BJ (cell line): Measurements from ENCODE around the gene DEAF1. TPM values are rescaled to one million over a fixed set of nuclear protein-coding genes. Genes with fewer than 3 reads are reported as not detected.

Experiments
- CTCF ChIA-PET: fragments of 350-600 bp; formaldehyde crosslinking; extraction: SDS; loops from one replicate; lab custom pipeline; 2021; ENCODE audit warnings: antibody characterized with exemption, inconsistent platforms; lab: Yijun Ruan, JAX
- POLR2A ChIA-PET: fragments of 300-600 bp; sonication (Branson Sonifier 250); formaldehyde crosslinking; extraction: SDS; loops from one replicate; lab custom pipeline; 2021; ENCODE audit warnings: antibody characterized with exemption; lab: Charles Lee
- DNase-seq: peaks from one replicate; pipeline ENCODE4 v3.0.0-alpha.2; 2011; ENCODE audit warnings: low read depth
- H3K27me3 ChIP-seq: 2 replicates; pipeline ENCODE4 v1.6.0; 2011; ENCODE audit warnings: low read length; ENCODE audit not compliant: control insufficient read depth, insufficient read depth
- H3K36me3 ChIP-seq: 2 replicates; pipeline ENCODE4 v1.5.1; 2011; ENCODE audit warnings: low read length; ENCODE audit not compliant: control insufficient read depth, insufficient read depth
- H3K4me3 ChIP-seq: 2 replicates; pipeline ENCODE4 v1.5.1; 2011; ENCODE audit warnings: low read depth, mild to moderate bottlenecking, control low read depth, low read length
- polyA plus RNA-seq: library from polyadenylated mRNA; depleted of rRNA; stranded (reverse); fragments of >200 nt; gene quantifications from 2 replicates; pipeline ENCODE4 v1.2.3, GENCODE V29; 2011
- TF ChIP-seq, protein P1 (sequence below): IDR thresholded peaks from 2 replicates; pipeline ENCODE4 v1.5.1; 2011; ENCODE audit warnings: low read depth, mild to moderate bottlenecking, control low read depth, inconsistent platforms, low read length, moderate library complexity; ENCODE audit not compliant: insufficient read depth

DEAF1 gene
- polyA plus RNA-seq, 1 experiment = 27.7 TPM

DNA sequence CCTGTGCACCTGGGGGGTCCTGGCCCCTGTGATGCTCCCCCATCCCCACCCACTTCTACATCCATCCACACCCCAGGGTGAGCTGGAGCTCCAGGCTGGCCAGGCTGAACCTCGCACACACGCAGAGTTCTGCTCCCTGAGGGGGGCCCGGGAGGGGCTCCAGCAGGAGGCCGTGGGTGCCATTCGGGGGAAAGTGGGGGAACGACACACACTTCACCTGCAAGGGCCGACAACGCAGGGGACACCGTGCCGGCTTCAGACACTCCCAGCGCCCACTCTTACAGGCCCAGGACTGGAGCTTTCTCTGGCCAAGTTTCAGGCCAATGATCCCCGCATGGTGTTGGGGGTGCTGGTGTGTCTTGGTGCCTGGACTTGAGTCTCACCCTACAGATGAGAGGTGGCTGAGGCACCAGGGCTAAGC lies 32.3 kb upstream of the DEAF1 start:
- ChIA-PET POLR2A (interaction anchor here (0.5 kb wide), 1 partner anchor 82 kb away, joined by 4 read pairs; the partner anchor contains the start of gene RPLP2), CTCF (interaction anchor here (0.9 to 6.9 kb wide), 25 partner anchors 8 to 172 kb away, joined by 3 to 43 read pairs (median 8); partner anchors contain the start of genes DEAF1, EPS8L2, TALDO1 and TMEM80)
- no peak overlapping the region for H3K4me3 ChIP-seq
- H3K36me3 ChIP-seq = peaks cover 2% of the 10 kb centered on the region; the same call in 1 of the 2 replicates
- DNase-seq = no peak
- H3K27me3 ChIP-seq = no peaks in the 10 kb centered on the region
- TF ChIP-seq, protein P1, sequence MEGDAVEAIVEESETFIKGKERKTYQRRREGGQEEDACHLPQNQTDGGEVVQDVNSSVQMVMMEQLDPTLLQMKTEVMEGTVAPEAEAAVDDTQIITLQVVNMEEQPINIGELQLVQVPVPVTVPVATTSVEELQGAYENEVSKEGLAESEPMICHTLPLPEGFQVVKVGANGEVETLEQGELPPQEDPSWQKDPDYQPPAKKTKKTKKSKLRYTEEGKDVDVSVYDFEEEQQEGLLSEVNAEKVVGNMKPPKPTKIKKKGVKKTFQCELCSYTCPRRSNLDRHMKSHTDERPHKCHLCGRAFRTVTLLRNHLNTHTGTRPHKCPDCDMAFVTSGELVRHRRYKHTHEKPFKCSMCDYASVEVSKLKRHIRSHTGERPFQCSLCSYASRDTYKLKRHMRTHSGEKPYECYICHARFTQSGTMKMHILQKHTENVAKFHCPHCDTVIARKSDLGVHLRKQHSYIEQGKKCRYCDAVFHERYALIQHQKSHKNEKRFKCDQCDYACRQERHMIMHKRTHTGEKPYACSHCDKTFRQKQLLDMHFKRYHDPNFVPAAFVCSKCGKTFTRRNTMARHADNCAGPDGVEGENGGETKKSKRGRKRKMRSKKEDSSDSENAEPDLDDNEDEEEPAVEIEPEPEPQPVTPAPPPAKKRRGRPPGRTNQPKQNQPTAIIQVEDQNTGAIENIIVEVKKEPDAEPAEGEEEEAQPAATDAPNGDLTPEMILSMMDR = no peak

DNA sequence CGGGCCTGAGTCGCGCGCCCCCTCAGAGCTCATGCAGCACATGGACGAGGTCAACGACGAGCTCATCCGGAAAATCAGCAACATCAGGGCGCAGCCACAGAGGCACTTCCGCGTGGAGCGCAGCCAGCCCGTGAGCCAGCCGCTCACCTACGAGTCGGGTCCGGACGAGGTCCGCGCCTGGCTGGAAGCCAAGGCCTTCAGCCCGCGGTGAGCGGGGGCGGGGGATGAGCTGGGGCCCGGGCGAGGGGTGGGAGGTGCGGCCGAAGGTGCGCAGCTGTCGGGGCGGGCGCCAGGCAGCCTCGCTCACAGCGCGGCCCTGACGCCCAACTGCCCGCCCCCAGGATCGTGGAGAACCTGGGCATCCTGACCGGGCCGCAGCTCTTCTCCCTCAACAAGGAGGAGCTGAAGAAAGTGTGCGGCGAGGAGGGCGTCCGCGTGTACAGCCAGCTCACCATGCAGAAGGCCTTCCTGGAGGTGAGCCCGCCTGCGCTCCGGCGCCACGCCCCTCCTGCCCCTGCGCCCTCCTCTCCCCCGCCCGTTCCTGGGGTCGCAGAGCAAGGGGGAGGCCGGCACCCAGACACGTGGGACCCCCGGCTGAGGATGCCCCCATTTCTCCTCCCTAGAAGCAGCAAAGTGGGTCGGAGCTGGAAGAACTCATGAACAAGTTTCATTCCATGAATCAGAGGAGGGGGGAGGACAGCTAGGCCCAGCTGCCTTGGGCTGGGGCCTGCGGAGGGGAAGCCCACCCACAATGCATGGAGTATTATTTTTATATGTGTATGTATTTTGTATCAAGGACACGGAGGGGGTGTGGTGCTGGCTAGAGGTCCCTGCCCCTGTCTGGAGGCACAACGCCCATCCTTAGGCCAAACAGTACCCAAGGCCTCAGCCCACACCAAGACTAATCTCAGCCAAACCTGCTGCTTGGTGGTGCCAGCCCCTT lies 31.5 kb upstream of the DEAF1 start:
- H3K36me3 ChIP-seq = peaks cover 2% of the 10 kb centered on the region; the same call in 1 of the 2 replicates
- no peak for DNase-seq
- TF ChIP-seq, protein P1 = no peak
- CTCF ChIA-PET = interaction anchor here (0.6 to 6.9 kb wide), 23 partner anchors 7 to 172 kb away, joined by 3 to 43 read pairs (median 9); partner anchors contain the start of genes DEAF1, EPS8L2, TALDO1 and TMEM80
- H3K27me3 ChIP-seq = no peaks in the 10 kb centered on the region
- POLR2A ChIA-PET = interaction anchor here (0.5 to 0.6 kb wide), 2 partner anchors 83 to 257 kb away, joined by 3 to 4 read pairs; partner anchors contain the start of gene RPLP2
- no peak overlapping the region for H3K4me3 ChIP-seq

DNA sequence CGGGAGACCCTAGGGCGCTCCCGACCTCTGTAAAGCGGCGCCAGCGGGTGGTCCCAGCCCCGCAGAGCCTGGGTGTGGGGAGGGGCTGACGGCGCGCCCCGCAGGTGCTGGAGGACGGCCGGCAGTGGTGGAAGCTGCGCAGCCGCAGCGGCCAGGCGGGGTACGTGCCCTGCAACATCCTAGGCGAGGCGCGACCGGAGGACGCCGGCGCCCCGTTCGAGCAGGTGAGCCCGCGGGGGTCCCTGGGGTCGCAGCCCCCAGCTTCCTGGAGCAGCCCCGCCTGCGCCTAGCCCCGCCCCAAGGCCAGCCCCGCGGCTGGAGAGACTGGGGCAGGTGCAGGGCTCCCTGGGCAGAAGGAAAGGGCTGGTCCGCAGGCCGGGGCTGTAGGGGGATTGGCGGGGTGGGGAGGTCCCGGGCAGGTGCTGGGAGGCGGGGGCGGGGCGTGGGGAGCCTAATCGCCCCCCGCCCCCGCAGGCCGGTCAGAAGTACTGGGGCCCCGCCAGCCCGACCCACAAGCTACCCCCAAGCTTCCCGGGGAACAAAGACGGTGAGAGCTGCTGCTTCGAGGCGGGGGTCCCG lies 30.7 kb upstream of the DEAF1 start:
- Histone ChIP-seq H3K36me3 (peaks cover 2% of the 10 kb centered on the region; the same call in 1 of the 2 replicates), H3K27me3 (no peaks in the 10 kb centered on the region), H3K4me3 (no peak overlapping the region)
- ChIA-PET POLR2A (interaction anchor here (0.6 kb wide), 1 partner anchor 256 kb away, joined by 3 read pairs; no protein-coding TSS in a partner anchor), CTCF (interaction anchor here (0.6 to 6.9 kb wide), 10 partner anchors 15 to 172 kb away, joined by 3 to 43 read pairs (median 18); partner anchors contain the start of genes DEAF1, EPS8L2, TALDO1 and TMEM80)
- no peak for DNase-seq
- TF ChIP-seq, protein P1 = no peak

DNA sequence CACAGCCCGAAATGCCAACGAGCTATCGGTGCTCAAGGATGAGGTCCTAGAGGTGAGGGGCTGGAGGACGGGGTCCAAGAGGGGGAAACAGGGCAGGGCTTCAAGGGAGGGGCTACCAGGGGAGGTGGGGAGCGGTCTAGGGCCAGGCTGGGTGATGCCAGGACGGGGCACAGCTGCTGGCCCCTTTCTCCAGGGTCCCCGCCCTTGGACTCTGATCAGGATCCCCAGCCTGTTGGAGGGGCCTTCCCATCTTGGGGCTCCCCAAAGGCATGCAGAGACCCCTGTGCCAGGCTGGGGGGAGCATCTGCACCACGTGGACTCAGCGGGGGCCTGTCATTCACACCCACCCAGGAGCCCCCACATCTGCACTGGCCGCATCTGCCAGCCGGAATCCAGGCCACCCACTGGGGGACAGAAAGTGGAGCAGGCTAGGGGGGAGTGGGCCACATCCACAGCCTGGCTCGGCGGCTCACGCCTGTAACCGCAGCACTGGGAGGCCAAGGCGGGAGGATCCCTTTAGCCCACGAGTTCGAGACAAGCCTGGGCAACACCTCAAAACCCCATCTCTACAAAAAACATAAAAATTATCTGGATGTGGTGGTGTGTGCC lies 29.9 kb upstream of the DEAF1 start:
- ChIA-PET CTCF (interaction anchor here (1.4 to 6.9 kb wide), 4 partner anchors 28 to 171 kb away, joined by 3 to 43 read pairs (median 16); partner anchors contain the start of gene TMEM80), POLR2A (no interaction called here)
- H3K27me3 ChIP-seq = no peaks in the 10 kb centered on the region

More for the DNA sequence above, 29.9 kb upstream of the DEAF1 start:
- DNase-seq = no peak
- no peak overlapping the region for H3K4me3 ChIP-seq
- peaks cover 4% of the 10 kb centered on the region for H3K36me3 ChIP-seq
- TF ChIP-seq, protein P1 = no peak
